CD4-positive, alpha-beta memory T cell (primary cell): ENCODE measurements around the gene DPF3. TPM values are rescaled to one million over a fixed set of nuclear protein-coding genes. Genes with fewer than 3 reads are reported as not detected.

ENCODE experiments used
- polyA plus RNA-seq, 2 donors: library from polyadenylated mRNA; unstranded; fragments of 300-500 nt; fragmentation: Illumina TruSeq; gene quantifications; one replicate each; pipeline ENCODE4 v1.2.3, GENCODE V29; 2021
- total RNA-seq, 2 experiments: library from RNA; stranded (reverse); gene quantifications; one replicate each; pipeline ENCODE4 v1.2.3, GENCODE V29; 2021

DPF3 gene
- total and polyA plus RNA-seq, 4 experiments from 2014 or later: 0.25 to 0.35 TPM; not detected in 2

Other genes starting within 250 kb of the DPF3 start
- 10 to 100 TPM; 25.2 to 26.9 TPM for gene DCAF4, start 32.4 kb upstream of the DPF3 start, total RNA-seq
- 10 to 100 TPM in 1 of 2 donors, 1 to 10 TPM in 1; 7.2 to 10.2 TPM for gene DCAF4, start 32.4 kb upstream of the DPF3 start, polyA plus RNA-seq
- gene ZFYVE1, start 133.0 kb upstream of the DPF3 start, total RNA-seq: 10 to 100 TPM; 18.7 to 21.5 TPM
- 10 to 100 TPM in 1 of 2 donors, 1 to 10 TPM in 1; 4.5 to 11.0 TPM for gene ZFYVE1, start 133.0 kb upstream of the DPF3 start, polyA plus RNA-seq
- gene RBM25, start 164.4 kb upstream of the DPF3 start, total RNA-seq: 100 to 1,000 TPM; 143 to 149 TPM
- 10 to 100 TPM; 28.1 to 63.5 TPM for gene RBM25, start 164.4 kb upstream of the DPF3 start, polyA plus RNA-seq
- 10 to 100 TPM; 47.4 to 51.7 TPM for gene PSEN1, start 242.4 kb upstream of the DPF3 start, total RNA-seq
- gene PSEN1, start 242.4 kb upstream of the DPF3 start, polyA plus RNA-seq: 10 to 100 TPM; 36.0 to 36.2 TPM